Panc1 (cell line): ENCODE data around the gene ZNF805. TPM values are rescaled to one million over a fixed set of nuclear protein-coding genes. Genes with fewer than 3 reads are reported as not detected.
"Not testable (repeated sequence)": the region's sequence is repeated elsewhere in the genome, so short reads cannot be mapped to it uniquely, and the experiment has no call there.

Experiments
- ATAC-seq: fragments of 200-7000 bp; cut with Tn5 transposase; 2 replicates; pipeline ENCODE4 v1.9.1; 2020; ENCODE audit warnings: mild to moderate bottlenecking, moderate library complexity
- BruUV-seq: library from RNA; stranded (reverse); fragments of 400-500 nt; replicated peaks from 2 replicates; lab custom pipeline; 2021; lab: Mats Ljungman, UMichigan
- CTCF ChIA-PET: fragments of 300-600 bp; sonication (Branson Sonifier 250); formaldehyde crosslinking; loops from one replicate; lab custom pipeline; 2022; ENCODE audit warnings: antibody characterized with exemption; lab: Charles Lee
- POLR2A ChIA-PET: fragments of 300-600 bp; sonication (Branson Sonifier 250); formaldehyde crosslinking; loops from one replicate; lab custom pipeline; 2022; ENCODE audit warnings: antibody characterized with exemption; lab: Charles Lee
- DNase-seq: peaks from one replicate; pipeline ENCODE4 v3.0.0-alpha.2; 2010; ENCODE audit warnings: low read depth, low spot score
- H3K27ac ChIP-seq: 2 replicates; pipeline ENCODE4 v1.5.1; 2011; ENCODE audit warnings: mild to moderate bottlenecking, low read length, inconsistent platforms
- H3K27me3 ChIP-seq: fragments of 200-500 bp; sonication (Bioruptor generic); 2 replicates; pipeline ENCODE4 v1.6.0; 2014; ENCODE audit warnings: low read length, inconsistent platforms; ENCODE audit not compliant: control insufficient read depth, insufficient read depth
- H3K36me3 ChIP-seq: fragments of 200-500 bp; sonication (Bioruptor generic); 2 replicates; pipeline ENCODE4 v1.5.1; 2014; ENCODE audit warnings: inconsistent platforms, mild to moderate bottlenecking, low read length, moderate library complexity; ENCODE audit not compliant: control insufficient read depth, insufficient read depth
- H3K4me1 ChIP-seq: 2 replicates; pipeline ENCODE4 v1.5.1; 2011; ENCODE audit warnings: inconsistent platforms, mild to moderate bottlenecking, low read length, moderate library complexity; ENCODE audit not compliant: control insufficient read depth, insufficient read depth
- H3K4me3 ChIP-seq, 2 experiments: 2 replicates each; pipeline ENCODE4 v1.5.1; 2011 to 2012; ENCODE audit warnings: low read depth in 2 of 2, low read length in 2 of 2, mild to moderate bottlenecking in 2 of 2, inconsistent platforms in 1 of 2, moderate library complexity in 1 of 2
- H3K9me3 ChIP-seq: fragments of 200-500 bp; sonication (Bioruptor generic); 2 replicates; pipeline ENCODE4 v1.5.1; 2014; ENCODE audit warnings: low read depth, mild to moderate bottlenecking, inconsistent platforms, low read length, moderate library complexity; ENCODE audit not compliant: control insufficient read depth, insufficient read depth
- POLR2AphosphoS5 ChIP-seq: IDR thresholded peaks from 2 replicates; pipeline ENCODE4 v1.6.1; 2012; ENCODE audit warnings: mild to moderate bottlenecking, low read depth, low read length, moderate library complexity
- REST ChIP-seq, 2 experiments: IDR thresholded peaks; 2 replicates each; pipeline ENCODE4 v1.6.1; 2011 to 2012; ENCODE audit warnings: low read depth in 2 of 2, control low read depth in 1 of 2, low read length in 1 of 2, mild to moderate bottlenecking in 1 of 2, moderate library complexity in 1 of 2; ENCODE audit not compliant: insufficient read depth in 1 of 2
- SIN3A ChIP-seq: IDR thresholded peaks from 2 replicates; pipeline ENCODE4 v1.6.1; 2012; ENCODE audit warnings: low read depth, mild to moderate bottlenecking, low read length, moderate library complexity, borderline replicate concordance; ENCODE audit not compliant: insufficient read depth
- TCF7L2 ChIP-seq: IDR thresholded peaks from 2 replicates; pipeline ENCODE4 v1.6.1; 2011; ENCODE audit warnings: mild to moderate bottlenecking, low read depth, low read length, inconsistent platforms
- in situ Hi-C: cut with HindIII; loops from 2 replicates; pipeline ENCODE4 v1.10.0; 2016; ENCODE audit warnings: low sequenced_read_pairs, low pct_unique_long_range_greater_than_20kb
- intact Hi-C: fragments of 100-400 bp; cut with micrococcal nuclease; formaldehyde crosslinking; loops from one replicate; pipeline ENCODE4 v1.10.0; 2022; ENCODE audit not compliant: unreplicated experiment
- total RNA-seq: library from RNA; stranded (reverse); gene quantifications from one replicate; pipeline ENCODE4 v1.2.1, GENCODE V29; 2021; ENCODE audit not compliant: unreplicated experiment
- TF ChIP-seq, protein P1 (sequence below): fragments of 450-650 bp; IDR thresholded peaks from 2 replicates; pipeline ENCODE4 v1.5.1; 2017; ENCODE audit warnings: mild to moderate bottlenecking

ZNF805 gene
- total RNA-seq, 1 experiment from 2014 or later, result 16.8 TPM

DNA sequence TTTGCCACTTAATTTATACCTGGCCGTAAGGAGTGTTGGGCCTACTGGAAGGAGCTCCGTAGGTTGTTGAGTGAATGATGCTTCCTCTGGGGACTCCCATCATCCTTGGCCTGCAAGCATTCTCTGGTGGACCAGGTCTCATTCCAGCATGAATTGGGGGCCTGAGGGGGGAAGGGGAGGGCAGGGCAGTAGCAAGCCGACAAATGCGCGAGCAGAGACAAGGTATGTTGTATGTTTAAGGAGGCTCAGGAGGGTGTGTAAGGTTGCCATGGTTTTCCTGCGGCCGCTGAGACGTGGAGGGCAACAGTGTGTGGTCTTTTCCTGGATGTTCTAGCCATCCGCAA, 48.4 kb upstream of the ZNF805 start:
- Histone ChIP-seq H3K4me3 (peak overlapping the region; percentile 91 to 92), H3K27me3 (no peaks in the 10 kb centered on the region), H3K9me3 (peaks cover 14% of the 10 kb centered on the region; the same call in 1 of the 2 replicates), H3K27ac (peak overlapping the region; percentile 97), H3K36me3 (peaks cover 16% of the 10 kb centered on the region), H3K4me1 (no peaks in the 10 kb centered on the region; the same call in 1 of the 2 replicates)
- POLR2A ChIA-PET, result interaction anchor here (0.7 kb wide), 1 partner anchor 1051 kb away, joined by 4 read pairs; no protein-coding TSS in a partner anchor
- no TSS peak for BruUV-seq
- in situ Hi-C loops (no loop called here), intact Hi-C loops (no loop called here)
- TF ChIP-seq, protein P1, sequence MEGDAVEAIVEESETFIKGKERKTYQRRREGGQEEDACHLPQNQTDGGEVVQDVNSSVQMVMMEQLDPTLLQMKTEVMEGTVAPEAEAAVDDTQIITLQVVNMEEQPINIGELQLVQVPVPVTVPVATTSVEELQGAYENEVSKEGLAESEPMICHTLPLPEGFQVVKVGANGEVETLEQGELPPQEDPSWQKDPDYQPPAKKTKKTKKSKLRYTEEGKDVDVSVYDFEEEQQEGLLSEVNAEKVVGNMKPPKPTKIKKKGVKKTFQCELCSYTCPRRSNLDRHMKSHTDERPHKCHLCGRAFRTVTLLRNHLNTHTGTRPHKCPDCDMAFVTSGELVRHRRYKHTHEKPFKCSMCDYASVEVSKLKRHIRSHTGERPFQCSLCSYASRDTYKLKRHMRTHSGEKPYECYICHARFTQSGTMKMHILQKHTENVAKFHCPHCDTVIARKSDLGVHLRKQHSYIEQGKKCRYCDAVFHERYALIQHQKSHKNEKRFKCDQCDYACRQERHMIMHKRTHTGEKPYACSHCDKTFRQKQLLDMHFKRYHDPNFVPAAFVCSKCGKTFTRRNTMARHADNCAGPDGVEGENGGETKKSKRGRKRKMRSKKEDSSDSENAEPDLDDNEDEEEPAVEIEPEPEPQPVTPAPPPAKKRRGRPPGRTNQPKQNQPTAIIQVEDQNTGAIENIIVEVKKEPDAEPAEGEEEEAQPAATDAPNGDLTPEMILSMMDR, result no peak
- TF ChIP-seq SIN3A (no peak), TCF7L2 (no peak), POLR2AphosphoS5 (no peak), REST (IDR thresholded peaks at IDR 0.05; ENCODE audit: insufficient read depth in 1 of 2, low read depth in 2 of 2, low read length in 1 of 2) (no peak)
- CTCF ChIA-PET, result no interaction called here
- ATAC-seq, result peak; percentile 17
- no peak for DNase-seq

GRCh38 chr19:57192993-57193392, 47.4 kb upstream of the ZNF805 start:
- DNase-seq (no peak), ATAC-seq (no peak)
- H3K27ac ChIP-seq, result no peak overlapping the region
- peaks cover 14% of the 10 kb centered on the region; the same call in 1 of the 2 replicates for H3K9me3 ChIP-seq
- peaks cover 16% of the 10 kb centered on the region for H3K36me3 ChIP-seq
- TF ChIP-seq TCF7L2, result no peak
- TF ChIP-seq, protein P1, result no peak
- TF ChIP-seq REST (IDR thresholded peaks at IDR 0.05; ENCODE audit: insufficient read depth in 1 of 2, low read depth in 2 of 2, low read length in 1 of 2), result no peak
- TF ChIP-seq SIN3A, result no peak
- no peak for TF ChIP-seq POLR2AphosphoS5
- no peaks in the 10 kb centered on the region for H3K27me3 ChIP-seq
- no peaks in the 10 kb centered on the region; the same call in 1 of the 2 replicates for H3K4me1 ChIP-seq
- peak overlapping the region; percentile 91 to 92 for H3K4me3 ChIP-seq
- intact Hi-C loops (no loop called here), in situ Hi-C loops (no loop called here)
- POLR2A ChIA-PET, result interaction anchor here (0.6 kb wide), 1 partner anchor 421 kb away, joined by 3 read pairs; the partner anchor contains the start of gene ZNF134
- CTCF ChIA-PET, result no interaction called here
- BruUV-seq, result no TSS peak

- H3K4me3 ChIP-seq, in situ Hi-C loops, H3K27ac ChIP-seq, H3K4me1 ChIP-seq, POLR2A ChIA-PET, CTCF ChIA-PET, intact Hi-C loops, BruUV-seq, DNase-seq, H3K9me3 ChIP-seq, ATAC-seq, H3K27me3 ChIP-seq: not testable (repeated sequence)
- H3K36me3 ChIP-seq, result peaks cover 16% of the 10 kb centered on the region
Observed at GRCh38 chr19:57197874-57198273, 42.6 kb upstream of the ZNF805 start.
